OCI-LY7 (cell line): ENCODE data around the gene NRAP.

ENCODE experiments used
- CTCF ChIP-seq: fragments of 200-600 bp; sonication (generic); conservative IDR thresholded peaks from 2 replicates; pipeline ENCODE4 v1.5.1; 2014; ENCODE audit warnings: mild to moderate bottlenecking, antibody characterized with exemption, low read length, moderate library complexity, mixed read lengths
- EZH2phosphoT487 ChIP-seq: fragments of 200-600 bp; sonication (generic); IDR thresholded peaks from 2 replicates; pipeline ENCODE4 v1.6.1; 2018; ENCODE audit warnings: low read depth, borderline replicate concordance, mild to moderate bottlenecking, mixed run types, antibody characterized with exemption, low read length, moderate library complexity, mixed read lengths

- TF ChIP-seq CTCF = no peak
- TF ChIP-seq EZH2phosphoT487 = no peak
Observed at GRCh38 chr10:113576852-113577251, 87.0 kb downstream of the NRAP start.
